Astrocyte (in vitro differentiated cells and primary cell): Measurements from ENCODE around the gene DVL3.
"Not testable (repeated sequence)": the region's sequence is repeated elsewhere in the genome, so short reads cannot be mapped to it uniquely, and the experiment has no call there.

Experiments
- EZH2 ChIP-seq: IDR thresholded peaks from 2 replicates; pipeline ENCODE4 v1.6.1; 2012; ENCODE audit warnings: mild to moderate bottlenecking, low read length, inconsistent platforms; ENCODE audit not compliant: insufficient read depth
- TF ChIP-seq, protein P1 (sequence below): IDR thresholded peaks from 2 replicates; pipeline ENCODE4 v1.5.1; 2011; ENCODE audit warnings: low read depth, mild to moderate bottlenecking, inconsistent platforms, low read length, moderate library complexity; ENCODE audit not compliant: insufficient read depth

DNA sequence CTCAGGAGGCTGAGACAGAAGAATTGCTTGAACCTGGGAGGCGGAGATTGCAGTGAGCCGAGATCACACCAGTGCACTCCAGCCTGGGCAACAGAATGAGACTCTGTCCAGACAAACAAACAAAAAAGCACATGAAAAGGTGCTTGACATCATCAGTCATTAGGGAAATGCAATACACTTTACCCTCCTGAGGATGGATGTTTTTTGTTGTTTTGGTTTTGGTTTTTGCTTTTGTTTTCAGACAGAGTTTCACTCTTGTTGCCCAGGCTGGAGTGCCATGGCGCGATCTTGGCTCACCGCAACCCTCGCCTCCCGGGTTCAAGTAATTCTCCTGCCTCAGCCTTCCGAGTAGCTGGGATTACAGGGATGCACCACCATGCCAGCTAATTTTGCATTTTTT is 34.1 kb upstream of the DVL3 start:
- TF ChIP-seq, protein P1, sequence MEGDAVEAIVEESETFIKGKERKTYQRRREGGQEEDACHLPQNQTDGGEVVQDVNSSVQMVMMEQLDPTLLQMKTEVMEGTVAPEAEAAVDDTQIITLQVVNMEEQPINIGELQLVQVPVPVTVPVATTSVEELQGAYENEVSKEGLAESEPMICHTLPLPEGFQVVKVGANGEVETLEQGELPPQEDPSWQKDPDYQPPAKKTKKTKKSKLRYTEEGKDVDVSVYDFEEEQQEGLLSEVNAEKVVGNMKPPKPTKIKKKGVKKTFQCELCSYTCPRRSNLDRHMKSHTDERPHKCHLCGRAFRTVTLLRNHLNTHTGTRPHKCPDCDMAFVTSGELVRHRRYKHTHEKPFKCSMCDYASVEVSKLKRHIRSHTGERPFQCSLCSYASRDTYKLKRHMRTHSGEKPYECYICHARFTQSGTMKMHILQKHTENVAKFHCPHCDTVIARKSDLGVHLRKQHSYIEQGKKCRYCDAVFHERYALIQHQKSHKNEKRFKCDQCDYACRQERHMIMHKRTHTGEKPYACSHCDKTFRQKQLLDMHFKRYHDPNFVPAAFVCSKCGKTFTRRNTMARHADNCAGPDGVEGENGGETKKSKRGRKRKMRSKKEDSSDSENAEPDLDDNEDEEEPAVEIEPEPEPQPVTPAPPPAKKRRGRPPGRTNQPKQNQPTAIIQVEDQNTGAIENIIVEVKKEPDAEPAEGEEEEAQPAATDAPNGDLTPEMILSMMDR, result not testable (repeated sequence)
- TF ChIP-seq EZH2, result not testable (repeated sequence)
